HG03460 (cell line): ENCODE data around the gene AFTPH.
A peak's percentile ranks its signal among the peaks of the same experiment; 100 is the strongest.
"Not testable (repeated sequence)": the region's sequence is repeated elsewhere in the genome, so short reads cannot be mapped to it uniquely, and the experiment has no call there.

Experiments used
- ATAC-seq: cut with Tn5 transposase; IDR thresholded peaks from one replicate; pipeline ENCODE4 v1.9.1; 2021; ENCODE audit not compliant: unreplicated experiment

Gene AFTPH

GRCh38 chr2:64498438-64498837 lies 25.7 kb upstream of the AFTPH start:
- no peak for ATAC-seq

- no peak for ATAC-seq
These were observed 23.6 kb upstream of the AFTPH start for GRCh38 chr2:64500549-64500948.

- no peak for ATAC-seq
These were observed 22.2 kb upstream of the AFTPH start for GRCh38 chr2:64501946-64502345.

GRCh38 chr2:64502860-64503259 lies 21.3 kb upstream of the AFTPH start:
- ATAC-seq, result no peak

GRCh38 chr2:64504774-64505720 lies 19.1 kb upstream of the AFTPH start:
- no peak for ATAC-seq

GRCh38 chr2:64506686-64507085 lies 17.4 kb upstream of the AFTPH start:
- ATAC-seq, result no peak

- no peak for ATAC-seq
These were observed 10.1 kb upstream of the AFTPH start for GRCh38 chr2:64514008-64514407.

GRCh38 chr2:64515086-64515485 lies 9.0 kb upstream of the AFTPH start:
- no peak for ATAC-seq

GRCh38 chr2:64516651-64517510 lies 7.2 kb upstream of the AFTPH start:
- no peak for ATAC-seq

GRCh38 chr2:64517511-64517884 lies 6.6 kb upstream of the AFTPH start:
- no peak for ATAC-seq

- no peak for ATAC-seq
These were observed 1.2 kb upstream of the AFTPH start for GRCh38 chr2:64522843-64523428.

GRCh38 chr2:64524604-64525316 lies 632 bp downstream of the AFTPH start:
- peak; percentile 8 for ATAC-seq

GRCh38 chr2:64525317-64525613 lies 1.1 kb downstream of the AFTPH start:
- ATAC-seq, result peak; percentile 23

- no peak for ATAC-seq
These were observed 1.9 kb downstream of the AFTPH start for GRCh38 chr2:64526034-64526433.

- ATAC-seq, result not testable (repeated sequence)
These were observed 6.8 kb downstream of the AFTPH start for GRCh38 chr2:64530946-64531345.

- no peak for ATAC-seq
These were observed 7.9 kb downstream of the AFTPH start for GRCh38 chr2:64532030-64532429.

- no peak for ATAC-seq
These were observed 9.8 kb downstream of the AFTPH start for GRCh38 chr2:64533882-64534281.

- ATAC-seq, result peak; percentile 53
These were observed 10.2 kb downstream of the AFTPH start for GRCh38 chr2:64534363-64534762.

GRCh38 chr2:64535024-64535423 lies 10.9 kb downstream of the AFTPH start:
- no peak for ATAC-seq

GRCh38 chr2:64537991-64538390 lies 13.9 kb downstream of the AFTPH start:
- ATAC-seq, result no peak
